ENCODE data around the gene KREMEN1. TPM values are rescaled to one million over a fixed set of nuclear protein-coding genes. Genes with fewer than 3 reads are reported as not detected.

Gene KREMEN1
- total and polyA plus RNA-seq, 12 donors, result 4.3 to 58.7 (median 27.8) TPM

DNA sequence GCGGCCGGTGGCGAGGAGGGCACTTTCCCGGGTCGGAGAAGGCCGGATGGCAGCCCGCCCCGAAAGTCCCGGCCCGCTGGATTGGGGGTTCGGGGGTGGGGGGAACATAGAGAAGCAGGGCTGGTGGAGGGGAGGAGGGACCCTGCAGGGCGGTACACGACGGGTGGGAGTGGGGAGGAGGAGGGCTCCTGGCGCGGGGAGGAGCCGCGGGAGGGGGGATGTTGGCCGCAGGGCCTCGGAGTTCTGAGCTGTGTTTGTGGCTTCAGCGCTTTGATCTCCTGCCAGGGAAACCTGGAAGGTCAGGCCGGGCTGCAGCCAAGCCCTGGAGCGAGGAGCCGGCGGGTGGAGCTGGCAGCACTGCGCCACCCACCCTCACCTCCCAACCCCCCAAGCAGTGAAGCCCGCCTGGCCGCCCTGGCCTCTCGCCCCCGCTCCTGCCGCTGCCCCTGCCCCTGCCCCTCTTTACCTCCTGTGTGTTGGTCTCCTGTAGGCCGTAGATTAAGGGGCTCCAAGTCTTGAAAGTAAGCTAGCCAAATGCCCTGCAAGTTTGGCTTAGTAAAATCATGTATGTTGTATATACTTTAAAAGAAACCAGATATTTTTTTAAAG is 42.1 kb upstream of the KREMEN1 start:
- Histone ChIP-seq H3K4me3 (peak overlapping the region in 2 of 4 donors; percentile 34 to 59), H3K27ac (peak overlapping the region; percentile 85 to 99 (median 95)), H3K4me1 (replicated peaks in 1 of 2) (peaks cover 30 to 34% of the 10 kb centered on the region in 2 donors), H3K36me3 (replicated peaks in 1 of 2) (no peaks in the 10 kb centered on the region), H3K27me3 (no peaks in the 10 kb centered on the region), H3K9me3 (replicated peaks in 1 of 3) (no peaks in the 10 kb centered on the region)
- 2 to 5% (median 4%) methylated on average over 7 to 32 of the region's 32 CpGs for WGBS, 4 donors
- DNase-seq, result peak; percentile 93 to 96 (median 95)
- intact Hi-C loops (cut with DNase I), result loop anchor here in 1 of 2 donors (10.0 kb wide), 1 partner anchor 116 kb away; no protein-coding TSS in a partner anchor
- peak in 1 of 2 donors; percentile 58 for TF ChIP-seq POLR2A (IDR thresholded peaks at IDR 0.05)
- TF ChIP-seq, protein P1, sequence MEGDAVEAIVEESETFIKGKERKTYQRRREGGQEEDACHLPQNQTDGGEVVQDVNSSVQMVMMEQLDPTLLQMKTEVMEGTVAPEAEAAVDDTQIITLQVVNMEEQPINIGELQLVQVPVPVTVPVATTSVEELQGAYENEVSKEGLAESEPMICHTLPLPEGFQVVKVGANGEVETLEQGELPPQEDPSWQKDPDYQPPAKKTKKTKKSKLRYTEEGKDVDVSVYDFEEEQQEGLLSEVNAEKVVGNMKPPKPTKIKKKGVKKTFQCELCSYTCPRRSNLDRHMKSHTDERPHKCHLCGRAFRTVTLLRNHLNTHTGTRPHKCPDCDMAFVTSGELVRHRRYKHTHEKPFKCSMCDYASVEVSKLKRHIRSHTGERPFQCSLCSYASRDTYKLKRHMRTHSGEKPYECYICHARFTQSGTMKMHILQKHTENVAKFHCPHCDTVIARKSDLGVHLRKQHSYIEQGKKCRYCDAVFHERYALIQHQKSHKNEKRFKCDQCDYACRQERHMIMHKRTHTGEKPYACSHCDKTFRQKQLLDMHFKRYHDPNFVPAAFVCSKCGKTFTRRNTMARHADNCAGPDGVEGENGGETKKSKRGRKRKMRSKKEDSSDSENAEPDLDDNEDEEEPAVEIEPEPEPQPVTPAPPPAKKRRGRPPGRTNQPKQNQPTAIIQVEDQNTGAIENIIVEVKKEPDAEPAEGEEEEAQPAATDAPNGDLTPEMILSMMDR (IDR thresholded peaks at IDR 0.05), result peak in 1 of 6 experiments; percentile 2

DNA sequence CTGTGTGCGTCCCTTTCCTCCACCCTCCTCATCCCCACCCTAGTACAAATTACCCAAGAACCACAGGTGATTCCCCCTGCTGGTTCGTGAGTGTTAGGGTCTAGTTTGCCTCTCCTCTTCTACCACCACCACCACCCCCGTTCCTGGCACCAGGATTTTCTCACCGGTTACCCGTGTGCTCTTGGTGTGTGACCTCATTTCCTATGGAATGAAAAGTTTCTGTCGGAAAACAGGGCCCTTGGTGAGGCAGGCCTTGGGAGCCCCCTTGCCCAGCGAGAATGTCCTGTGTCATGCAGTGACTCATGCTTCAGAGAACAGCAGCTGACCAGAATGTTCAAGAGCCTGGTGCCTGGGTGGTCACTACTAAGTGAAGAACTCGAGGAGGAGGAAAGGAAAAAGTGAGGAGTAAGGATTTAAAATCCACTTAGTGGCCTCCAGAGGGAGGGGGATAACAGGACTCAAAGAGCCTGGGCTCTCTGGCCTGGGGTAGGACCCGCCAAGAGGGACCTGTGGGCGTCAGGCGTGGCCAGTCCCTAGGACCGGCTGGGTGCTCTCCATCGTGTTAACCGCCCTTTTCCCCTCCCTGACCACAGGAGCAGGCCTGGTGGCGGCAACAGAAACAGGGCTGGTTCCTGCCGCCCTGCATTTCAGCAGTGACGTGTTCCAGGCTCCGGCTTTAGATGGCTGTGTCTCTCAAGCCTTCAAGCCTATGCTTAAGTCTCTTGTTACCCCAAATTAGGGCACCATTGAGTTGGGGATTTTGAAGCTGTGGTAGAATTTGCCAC is 41.4 kb upstream of the KREMEN1 start:
- intact Hi-C loops (cut with DNase I), result loop anchor here in 1 of 2 donors (10.0 kb wide), 1 partner anchor 117 kb away; no protein-coding TSS in a partner anchor
- 25 to 37% (median 34%) methylated on average over 11 to 18 of the region's 18 CpGs for WGBS, 4 donors
- Histone ChIP-seq H3K4me3 (peak overlapping the region in 2 of 4 donors; percentile 34 to 59), H3K36me3 (replicated peaks in 1 of 2) (no peaks in the 10 kb centered on the region), H3K27me3 (no peaks in the 10 kb centered on the region), H3K27ac (peak overlapping the region; percentile 85 to 99 (median 95)), H3K4me1 (replicated peaks in 1 of 2) (peaks cover 30 to 41% of the 10 kb centered on the region in 2 donors), H3K9me3 (replicated peaks in 1 of 3) (no peaks in the 10 kb centered on the region)
- DNase-seq, result peak; percentile 79 to 94 (median 93)
- TF ChIP-seq, protein P1 (IDR thresholded peaks at IDR 0.05), result peak in 3 of 6 experiments; percentile 5 to 22 (median 5)
- peak in 1 of 2 donors; percentile 74 for TF ChIP-seq POLR2A (IDR thresholded peaks at IDR 0.05)

DNA sequence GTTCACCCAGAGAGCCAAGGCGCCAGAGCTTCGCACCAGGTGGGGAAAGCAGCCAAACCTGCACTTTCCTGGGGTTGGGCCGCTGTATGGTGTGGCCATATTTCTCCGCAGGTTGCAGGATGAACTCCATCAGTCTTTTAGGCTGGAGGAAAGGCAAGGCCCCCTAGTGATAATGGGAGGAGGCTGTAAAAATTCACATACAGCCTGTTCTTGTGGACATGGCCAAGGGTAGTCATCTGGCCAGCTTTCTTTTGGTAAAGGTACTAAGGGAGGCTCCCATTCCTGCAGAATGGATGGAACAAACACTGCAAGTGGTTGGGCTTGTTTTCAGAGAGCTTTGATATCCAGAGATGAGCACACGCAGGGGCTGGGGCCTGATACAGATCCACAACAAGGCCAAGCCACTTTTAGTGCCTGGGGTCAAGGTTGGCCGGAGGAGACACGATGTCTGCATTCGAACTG is 40.8 kb upstream of the KREMEN1 start:
- 50 to 65% (median 61%) methylated on average over 8 of the region's 8 CpGs for WGBS, 4 donors
- peaks cover 30 to 43% of the 10 kb centered on the region in 2 donors for H3K4me1 ChIP-seq (replicated peaks in 1 of 2)
- H3K4me3 ChIP-seq, result peak overlapping the region in 1 of 4 donors; percentile 8
- intact Hi-C loops (cut with DNase I), result loop anchor here in 1 of 2 donors (10.0 kb wide), 1 partner anchor 117 kb away; no protein-coding TSS in a partner anchor
- H3K36me3 ChIP-seq (replicated peaks in 1 of 2), result no peaks in the 10 kb centered on the region
- peak in 5 of 7 donors; percentile 44 to 69 (median 47) for DNase-seq
- no peaks in the 10 kb centered on the region for H3K27me3 ChIP-seq
- H3K9me3 ChIP-seq (replicated peaks in 1 of 3), result no peaks in the 10 kb centered on the region
- TF ChIP-seq, protein P1 (IDR thresholded peaks at IDR 0.05), result no peak
- no peak for TF ChIP-seq POLR2A (IDR thresholded peaks at IDR 0.05)
- peak overlapping the region; percentile 85 to 99 (median 95) for H3K27ac ChIP-seq

DNA sequence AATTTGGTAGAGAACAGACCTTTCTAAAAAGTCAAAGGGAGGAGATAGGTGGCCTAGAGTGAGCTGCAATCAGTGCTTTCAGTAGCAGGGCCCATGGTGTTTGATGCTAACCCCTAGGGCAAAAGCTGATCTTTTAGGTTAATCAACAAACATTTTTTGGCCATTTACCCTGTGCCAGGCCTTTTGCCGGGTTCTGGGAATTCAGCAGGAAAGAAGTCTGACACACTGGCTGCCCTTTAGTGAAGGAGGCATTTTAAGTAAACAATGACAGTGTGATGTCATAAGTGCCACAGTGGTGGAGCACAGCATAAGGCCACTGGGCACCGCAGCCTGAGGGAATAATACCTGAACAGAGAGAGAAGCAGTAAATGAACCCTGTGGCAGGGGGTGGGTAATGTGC is 40.3 kb upstream of the KREMEN1 start:
- H3K4me3 ChIP-seq, result no peak overlapping the region
- peak overlapping the region; percentile 85 to 99 (median 95) for H3K27ac ChIP-seq
- peak in 3 of 7 donors; percentile 51 to 63 (median 54) for DNase-seq
- 36 to 41% (median 38%) methylated on average over 2 of the region's 2 CpGs for WGBS, 4 donors
- no peaks in the 10 kb centered on the region for H3K36me3 ChIP-seq (replicated peaks in 1 of 2)
- no peaks in the 10 kb centered on the region for H3K27me3 ChIP-seq
- H3K4me1 ChIP-seq (replicated peaks in 1 of 2), result peaks cover 30 to 43% of the 10 kb centered on the region in 2 donors
- TF ChIP-seq, protein P1 (IDR thresholded peaks at IDR 0.05), result no peak
- no peak for TF ChIP-seq POLR2A (IDR thresholded peaks at IDR 0.05)
- intact Hi-C loops (cut with DNase I), result loop anchor here in 1 of 2 donors (10.0 kb wide), 1 partner anchor 118 kb away; no protein-coding TSS in a partner anchor
- no peaks in the 10 kb centered on the region for H3K9me3 ChIP-seq (replicated peaks in 1 of 3)
